ENCODE data around the gene SNX13. TPM values are rescaled to one million over a fixed set of nuclear protein-coding genes. Genes with fewer than 3 reads are reported as not detected.
A peak's percentile ranks its signal among the peaks of the same experiment; 100 is the strongest.

SNX13 gene
- total RNA-seq, 1 experiment from 2014 or later = 29.0 TPM

DNA sequence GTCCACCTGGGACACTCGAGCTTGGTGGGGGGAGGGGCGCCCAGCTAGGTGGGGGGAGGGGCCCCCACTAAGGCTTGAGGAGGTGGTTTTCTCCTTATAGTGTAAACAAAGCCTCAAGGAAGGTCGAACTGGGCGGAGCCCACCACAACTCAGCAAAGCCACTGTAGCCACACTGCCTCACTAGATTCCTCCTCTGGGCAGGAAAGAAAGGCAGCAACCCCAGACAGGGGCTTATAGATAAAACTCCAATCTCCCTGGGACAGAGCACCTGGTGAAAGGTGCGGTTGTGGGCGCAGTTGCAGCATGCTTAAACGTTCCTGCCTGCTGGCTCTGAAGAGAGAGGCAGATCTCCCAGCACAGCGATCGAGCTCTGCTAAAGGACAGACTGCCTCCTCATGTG is 133.1 kb downstream of the SNX13 start:
- TF ChIP-seq CTCF (conservative IDR thresholded peaks at IDR 0.05) = no peak
- peaks cover 12 to 14% of the 10 kb centered on the region in 2 experiments for H3K9me3 Mint-ChIP-seq
- Histone ChIP-seq H2BK120ac (ENCODE audit: low read depth, low read length, poor library complexity, severe bottlenecking) (no peak overlapping the region), H3K23me2 (ENCODE audit: insufficient read length, low read depth, low read length, poor library complexity, severe bottlenecking) (no peaks in the 10 kb centered on the region), H3K4me2 (ENCODE audit: insufficient read depth, insufficient read length, low read length) (no peak overlapping the region), H3K27me3 (ENCODE audit: insufficient read depth, low read length) (no peaks in the 10 kb centered on the region), H4K20me1 (ENCODE audit: control insufficient read depth, insufficient read depth, insufficient read length) (no peaks in the 10 kb centered on the region), H4K8ac (replicated peaks; ENCODE audit: insufficient read length, low read depth, low read length) (no peak overlapping the region), H3K4ac (ENCODE audit: low read depth, low read length) (no peak overlapping the region), H3K9me3 (ENCODE audit: control insufficient read depth, low read depth, low read length) (no peaks in the 10 kb centered on the region), H3K79me1 (ENCODE audit: insufficient read depth, low read depth, low read length, poor library complexity, severe bottlenecking) (no peaks in the 10 kb centered on the region), H2BK12ac (ENCODE audit: insufficient read length, low read depth, low read length) (no peak overlapping the region), H2AK5ac (ENCODE audit: insufficient read length, low read length) (no peak overlapping the region), H2BK5ac (ENCODE audit: insufficient read length, low read length) (no peak overlapping the region), H3K14ac (ENCODE audit: insufficient read depth, low read length) (peak overlapping the region; percentile 24; the same call in 1 of the 2 replicates), H3K56ac (ENCODE audit: insufficient read length, low read depth, low read length) (no peak overlapping the region), H4K5ac (ENCODE audit: insufficient read length, low read depth, low read length) (no peak overlapping the region), H3K27ac (ENCODE audit: insufficient read length, low read depth, low read length) (no peak overlapping the region), H2BK20ac (ENCODE audit: low read depth, low read length, poor library complexity, severe bottlenecking) (no peak overlapping the region), H3K9ac (ENCODE audit: extremely low read depth, insufficient read length, low read length) (no peak overlapping the region), H3K79me2 (ENCODE audit: insufficient read depth, low read length) (no peaks in the 10 kb centered on the region), H3K4me1 (ENCODE audit: insufficient read depth, low read length) (no peaks in the 10 kb centered on the region; the same call in 1 of the 2 replicates), H2BK15ac (ENCODE audit: low read depth, low read length) (no peak overlapping the region), H3K18ac (ENCODE audit: insufficient read length, low read depth, low read length) (no peak overlapping the region), H3K23ac (ENCODE audit: insufficient read length, low read depth, low read length) (no peak overlapping the region), H4K91ac (ENCODE audit: insufficient read length, low read depth, low read length) (no peak overlapping the region), H3T11ph (ENCODE audit: low read length) (no peak overlapping the region), H2AFZ (ENCODE audit: low read length) (no peak overlapping the region)
- peak overlapping the region; percentile 46 to 86 (median 79); a peak in 5 of 7 replicates for H3K27ac Mint-ChIP-seq
- WGBS (ENCODE audit: extremely low coverage, insufficient read length, low lambda C conversion rate) = no CpG with 5 or more reads among the region's 9 CpGs
- H3K4me3 Mint-ChIP-seq = no peak overlapping the region
- DNase-seq = peak; percentile 56
- peaks cover 28 to 30% of the 10 kb centered on the region in 2 experiments for H3K4me1 Mint-ChIP-seq
- H3K36me3 Mint-ChIP-seq (ENCODE audit: insufficient read depth in 1 of 3, low read depth in 3 of 3) = peaks cover 19 to 32% (median 23%) of the 10 kb centered on the region in 3 experiments
- H3K27me3 Mint-ChIP-seq (ENCODE audit: low read depth) = no peaks in the 10 kb centered on the region
